GM18502 (cell line): Measurements from ENCODE around the gene MAP2K2.

Experiments used
- ATAC-seq: cut with Tn5 transposase; IDR thresholded peaks from one replicate; pipeline ENCODE4 v1.9.1; 2021; ENCODE audit warnings: mild to moderate bottlenecking; ENCODE audit not compliant: unreplicated experiment, poor library complexity

MAP2K2 gene

GRCh38 chr19:4083677-4084546 lies 40.0 kb downstream of the MAP2K2 start:
- no peak for ATAC-seq

- no peak for ATAC-seq
Measured at GRCh38 chr19:4082172-4082571, 41.8 kb downstream of the MAP2K2 start.

- ATAC-seq = no peak
Measured at GRCh38 chr19:4081441-4082129, 42.3 kb downstream of the MAP2K2 start.

- ATAC-seq = no peak
Measured at GRCh38 chr19:4080473-4080872, 43.4 kb downstream of the MAP2K2 start.

GRCh38 chr19:4077800-4078684 lies 45.9 kb downstream of the MAP2K2 start:
- no peak for ATAC-seq

GRCh38 chr19:4077007-4077374 lies 46.9 kb downstream of the MAP2K2 start:
- no peak for ATAC-seq

GRCh38 chr19:4075373-4075772 lies 48.5 kb downstream of the MAP2K2 start:
- ATAC-seq = no peak

- no peak for ATAC-seq
Measured at GRCh38 chr19:4071610-4072009, 52.3 kb downstream of the MAP2K2 start.

- ATAC-seq = no peak
Measured at GRCh38 chr19:4069331-4069959, 54.5 kb downstream of the MAP2K2 start.

- ATAC-seq = no peak
Measured at GRCh38 chr19:4068047-4068966, 55.6 kb downstream of the MAP2K2 start.

- no peak for ATAC-seq
Measured at GRCh38 chr19:4067396-4068046, 56.4 kb downstream of the MAP2K2 start.

GRCh38 chr19:4066682-4067395 lies 57.1 kb downstream of the MAP2K2 start, which contains the start of gene ZBTB7A:
ZBTB7A (minus strand) TSS chr19:4066899; CDS start chr19:4055232, 11,667 bp downstream.
- ATAC-seq = no peak

GRCh38 chr19:4066176-4066606 lies 57.7 kb downstream of the MAP2K2 start:
- no peak for ATAC-seq

- peak; percentile 74 for ATAC-seq
Measured at GRCh38 chr19:4065430-4066175, 58.3 kb downstream of the MAP2K2 start.

GRCh38 chr19:4064496-4065260 lies 59.2 kb downstream of the MAP2K2 start:
- ATAC-seq = no peak

GRCh38 chr19:4064149-4064495 lies 59.8 kb downstream of the MAP2K2 start:
- no peak for ATAC-seq
